HepG2 (cell line): Measurements from ENCODE around the gene QDPR. TPM values are rescaled to one million over a fixed set of nuclear protein-coding genes. Genes with fewer than 3 reads are reported as not detected.

Experiments
- BCLAF1 ChIP-seq: fragments of 450-650 bp; IDR thresholded peaks from 2 replicates; pipeline ENCODE4 v1.6.1; 2017; ENCODE audit warnings: mild to moderate bottlenecking
- CEBPG ChIP-seq: IDR thresholded peaks from 2 replicates; pipeline ENCODE4 v1.6.1; 2016
- EEA1 ChIP-seq: sonication (generic); formaldehyde crosslinking; IDR thresholded peaks from 2 replicates; pipeline ENCODE4 v1.5.1; 2020; ENCODE audit warnings: mild to moderate bottlenecking, missing genetic modification reagents, borderline replicate concordance
- HBP1 ChIP-seq: IDR thresholded peaks from 2 replicates; pipeline ENCODE4 v1.6.1; 2016; ENCODE audit warnings: low read depth, control low read depth
- HIC2 ChIP-seq: sonication (generic); formaldehyde crosslinking; IDR thresholded peaks from 2 replicates; pipeline ENCODE4 v1.9.0; 2022; ENCODE audit warnings: low read depth, missing genetic modification reagents
- KDM3A ChIP-seq: IDR thresholded peaks from 2 replicates; pipeline ENCODE4 v1.6.1; 2018; ENCODE audit warnings: low read depth, missing compliant biosample characterization
- MEIS2 ChIP-seq: sonication (generic); formaldehyde crosslinking; IDR thresholded peaks from 2 replicates; pipeline ENCODE4 v1.9.0; 2021; ENCODE audit warnings: mild to moderate bottlenecking, missing genetic modification reagents
- MTA3 ChIP-seq: sonication (generic); formaldehyde crosslinking; IDR thresholded peaks from 2 replicates; pipeline ENCODE4 v1.4.0; 2020; ENCODE audit warnings: missing genetic modification reagents
- MXI1 ChIP-seq: IDR thresholded peaks from 3 replicates; pipeline ENCODE4 v1.6.1; 2012; ENCODE audit warnings: low read depth, low read length, inconsistent platforms, borderline replicate concordance
- SIN3A ChIP-seq: IDR thresholded peaks from 2 replicates; pipeline ENCODE4 v1.6.1; 2011; ENCODE audit warnings: low read depth, mild to moderate bottlenecking, control low read depth, low read length, borderline replicate concordance
- SRSF1 ChIP-seq: fragments of 200-400 bp; formaldehyde crosslinking; optimal IDR thresholded peaks from 2 replicates; pipeline ENCODE3; 2017; ENCODE audit warnings: mild to moderate bottlenecking, low read depth, low read length, moderate library complexity
- TFDP2 ChIP-seq: sonication (generic); formaldehyde crosslinking; IDR thresholded peaks from 2 replicates; pipeline ENCODE4 v1.4.0; 2020; ENCODE audit warnings: missing genetic modification reagents
- TP53 ChIP-seq: sonication (generic); formaldehyde crosslinking; conservative IDR thresholded peaks from 2 replicates; pipeline ENCODE4 v1.4.0; 2020; ENCODE audit warnings: missing genetic modification reagents
- TSC22D2 ChIP-seq: sonication (generic); formaldehyde crosslinking; IDR thresholded peaks from 2 replicates; pipeline ENCODE4 v1.5.1; 2020; ENCODE audit warnings: missing genetic modification reagents, mild to moderate bottlenecking, borderline replicate concordance
- ZBTB20 ChIP-seq: sonication (generic); formaldehyde crosslinking; IDR thresholded peaks from 2 replicates; pipeline ENCODE4 v1.8.1; 2023; ENCODE audit warnings: missing genetic modification reagents, low read depth, mild to moderate bottlenecking, borderline replicate concordance
- ZFP1 ChIP-seq: IDR thresholded peaks from 2 replicates; pipeline ENCODE4 v1.6.1; 2016
- ZKSCAN5 ChIP-seq: sonication (generic); formaldehyde crosslinking; IDR thresholded peaks from 2 replicates; pipeline ENCODE4 v1.5.1; 2020; ENCODE audit warnings: mild to moderate bottlenecking, missing genetic modification reagents
- ZMYM2 ChIP-seq: sonication (generic); formaldehyde crosslinking; IDR thresholded peaks from 2 replicates; pipeline ENCODE4 v1.8.0; 2022; ENCODE audit warnings: mild to moderate bottlenecking, missing genetic modification reagents
- ZNF101 ChIP-seq: sonication (generic); formaldehyde crosslinking; IDR thresholded peaks from 2 replicates; pipeline ENCODE4 v1.4.0; 2020; ENCODE audit warnings: mild to moderate bottlenecking, low read depth, missing genetic modification reagents, borderline replicate concordance
- ZNF121 ChIP-seq: sonication (generic); formaldehyde crosslinking; IDR thresholded peaks from 2 replicates; pipeline ENCODE4 v1.5.0; 2020; ENCODE audit warnings: mild to moderate bottlenecking, missing genetic modification reagents
- ZNF501 ChIP-seq: sonication (generic); formaldehyde crosslinking; IDR thresholded peaks from 2 replicates; pipeline ENCODE4 v1.5.1; 2020; ENCODE audit warnings: mild to moderate bottlenecking, moderate library complexity, missing genetic modification reagents
- ZNF615 ChIP-seq: sonication (generic); formaldehyde crosslinking; IDR thresholded peaks from 2 replicates; pipeline ENCODE4 v1.5.0; 2020; ENCODE audit warnings: mild to moderate bottlenecking, missing genetic modification reagents, borderline replicate concordance
- ZNF644 ChIP-seq: IDR thresholded peaks from 2 replicates; pipeline ENCODE4 v1.6.1; 2016; ENCODE audit warnings: low read depth
- polyA plus RNA-seq, 8 experiments: library from polyadenylated mRNA; depleted of rRNA in 3 of 8; stranded (reverse) in 7 of 8; unstranded in 1 of 8; fragments of >200 nt; fragmentation: Illumina TruSeq in 4 of 8; extraction: Trizol in 4 of 8; gene quantifications; 2 replicates each; pipeline versions ENCODE4 v1.2.1 to v1.2.3, GENCODE V29; 2011 to 2016; ENCODE audit warnings: low read depth in 4 of 8, missing spikeins in 1 of 8, mixed read lengths in 1 of 8; ENCODE audit not compliant: insufficient read depth in 1 of 8
- total RNA-seq, 5 experiments: library from RNA; depleted of rRNA; stranded (reverse); fragments of >200 nt; fragmentation: Illumina TruSeq; extraction: Trizol; gene quantifications; 2 replicates each; pipeline ENCODE4 v1.2.3, GENCODE V29; 2016; ENCODE audit warnings: low read depth in 1 of 5

The QDPR gene
- total and polyA plus RNA-seq, 2 of the 13 experiments (the other 11 are each of a cell fraction or from before 2014, with no cell fraction given) = 9.9 to 95.5 TPM

DNA sequence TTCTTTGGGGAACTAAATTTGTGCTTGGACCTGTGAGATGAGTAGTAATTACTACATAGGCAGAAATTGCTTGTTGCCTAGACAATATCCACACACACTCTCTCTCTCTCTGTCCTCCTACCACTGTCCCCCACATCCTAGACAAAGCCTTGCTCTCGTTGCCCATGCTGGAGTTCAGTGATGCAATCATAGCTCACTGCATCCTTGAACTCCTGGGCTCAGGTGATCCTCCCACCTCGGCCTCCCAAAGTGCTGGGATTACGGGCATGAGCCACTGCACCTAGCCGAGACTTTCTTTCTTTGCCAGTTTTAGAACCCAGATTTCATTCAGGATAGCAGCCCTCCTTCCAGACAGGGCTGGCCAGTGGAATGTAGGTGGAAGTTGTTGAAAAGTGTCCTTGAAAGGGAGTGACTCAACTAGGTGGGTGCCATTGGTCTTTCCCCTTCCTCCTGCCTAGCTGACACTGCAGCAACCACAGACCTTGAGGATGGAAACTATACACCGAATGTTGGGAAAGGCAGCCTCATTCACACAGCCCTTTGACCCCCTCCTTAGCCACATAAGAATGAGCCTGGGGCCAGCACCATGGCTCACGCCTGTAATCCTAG is 48.3 kb upstream of the QDPR start (continued):
- TF ChIP-seq BCLAF1 (no peak), CEBPG (CRISPR knock-in tag) (peak; percentile 92), ZFP1 (CRISPR knock-in tag) (no peak), MXI1 (no peak; the same call in 2 of the 3 replicates), MTA3 (CRISPR knock-in tag) (no peak), KDM3A (CRISPR knock-in tag) (peak; percentile 31; the same call in 1 of the 2 replicates), TSC22D2 (CRISPR knock-in tag) (no peak), TP53 (CRISPR knock-in tag) (no peak), SRSF1 (no peak), EEA1 (CRISPR knock-in tag) (no peak), ZNF501 (CRISPR knock-in tag) (no peak), ZNF121 (CRISPR knock-in tag) (no peak), ZMYM2 (peak; percentile 83; the same call in 1 of the 2 replicates), TFDP2 (CRISPR knock-in tag) (no peak), MEIS2 (CRISPR knock-in tag) (no peak), ZNF644 (peak; percentile 80), ZNF615 (CRISPR knock-in tag) (no peak), ZBTB20 (CRISPR knock-in tag) (no peak), HBP1 (CRISPR knock-in tag) (no peak), ZKSCAN5 (no peak), SIN3A (no peak), ZNF101 (CRISPR knock-in tag) (no peak), HIC2 (no peak)
